Peyer's patch (tissue), 4 donors: Measurements from ENCODE around the gene CCL16.

Experiments used
- CTCF ChIP-seq, 6 experiments: fragments of 450-650 bp in 4 of 6; fragments of 200-600 bp in 2 of 6; sonication (generic) in 1 of 6; IDR thresholded peaks; one replicate each; pipeline ENCODE4 v1.5.1; 2017 to 2019; ENCODE audit warnings: antibody characterized with exemption in 6 of 6, mild to moderate bottlenecking in 3 of 6, moderate library complexity in 1 of 6
- POLR2A ChIP-seq, 2 donors: fragments of 450-650 bp; IDR thresholded peaks; one replicate each; pipeline ENCODE4 v1.5.1; 2017; ENCODE audit warnings: antibody characterized with exemption in 2 of 2, mild to moderate bottlenecking in 2 of 2, moderate library complexity in 2 of 2

DNA sequence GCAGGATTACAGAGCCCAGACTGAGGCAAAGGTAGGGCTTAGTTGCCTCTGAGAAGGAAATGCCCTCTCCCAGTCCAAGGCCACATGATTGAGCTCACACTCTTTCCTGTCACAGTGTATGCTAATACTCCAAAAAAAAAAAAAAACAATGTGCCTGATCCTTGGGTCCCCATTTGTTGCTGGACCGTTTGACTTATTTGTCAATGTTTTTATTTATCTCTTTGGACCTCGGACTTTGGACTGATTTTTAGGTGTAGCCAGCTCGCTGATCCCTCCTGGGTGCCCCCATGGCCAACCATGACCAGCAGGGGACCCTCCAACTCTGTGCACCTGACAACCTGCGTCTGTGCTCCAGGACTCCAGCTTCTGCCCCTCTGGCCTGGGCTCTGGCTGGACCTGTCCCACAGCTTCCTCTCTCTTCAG, 622 bp upstream of the CCL16 start:
- TF ChIP-seq POLR2A (IDR thresholded peaks at IDR 0.05): no peak
- peak in 4 of 6 experiments; percentile 18 to 50 (median 36) for TF ChIP-seq CTCF (IDR thresholded peaks at IDR 0.05)
